HEK293 (cell line): ENCODE results near the gene DSE.

Experiments used
- CTCF ChIP-seq: fragments of 450-650 bp; formaldehyde crosslinking; IDR thresholded peaks from 2 replicates; pipeline ENCODE4 v1.5.1; 2016; ENCODE audit warnings: missing biosample characterization, missing genetic modification characterization
- MYNN ChIP-seq: fragments of 450-650 bp; formaldehyde crosslinking; IDR thresholded peaks from 2 replicates; pipeline ENCODE4 v1.5.1; 2016; ENCODE audit warnings: missing biosample characterization, missing genetic modification characterization, borderline replicate concordance
- ZFP3 ChIP-seq: fragments of 450-650 bp; formaldehyde crosslinking; IDR thresholded peaks from 2 replicates; pipeline ENCODE4 v1.5.1; 2016; ENCODE audit warnings: low read depth, missing biosample characterization, missing genetic modification characterization
- ZNF146 ChIP-seq: fragments of 450-650 bp; formaldehyde crosslinking; IDR thresholded peaks from 2 replicates; pipeline ENCODE4 v1.5.1; 2016; ENCODE audit warnings: missing biosample characterization, missing genetic modification characterization
- ZNF24 ChIP-seq: fragments of 450-650 bp; formaldehyde crosslinking; IDR thresholded peaks from 2 replicates; pipeline ENCODE4 v1.5.1; 2016; ENCODE audit warnings: missing biosample characterization, missing genetic modification characterization
- ZNF274 ChIP-seq, 2 experiments: fragments of 200-500 bp in 1 of 2; fragments of 450-650 bp in 1 of 2; sonication (Bioruptor generic) in 1 of 2; formaldehyde crosslinking in 1 of 2; IDR thresholded peaks; 2 replicates each; pipeline versions ENCODE4 v1.5.1 to v1.6.1; 2014 to 2016; ENCODE audit warnings: borderline replicate concordance in 1 of 2, inconsistent platforms in 1 of 2, low read length in 1 of 2, missing biosample characterization in 1 of 2, missing genetic modification characterization in 1 of 2
- ZNF324 ChIP-seq: fragments of 450-650 bp; formaldehyde crosslinking; IDR thresholded peaks from 2 replicates; pipeline ENCODE4 v1.5.1; 2016; ENCODE audit warnings: missing biosample characterization, missing genetic modification characterization
- ZNF518A ChIP-seq: fragments of 450-650 bp; formaldehyde crosslinking; conservative IDR thresholded peaks from 2 replicates; pipeline ENCODE4 v1.5.1; 2016; ENCODE audit warnings: low read depth, missing biosample characterization, missing genetic modification characterization
- ZNF776 ChIP-seq: fragments of 450-650 bp; formaldehyde crosslinking; IDR thresholded peaks from 2 replicates; pipeline ENCODE4 v1.5.0; 2017; ENCODE audit warnings: missing biosample characterization, missing genetic modification characterization, borderline replicate concordance
- ZNF792 ChIP-seq: fragments of 450-650 bp; formaldehyde crosslinking; IDR thresholded peaks from 2 replicates; pipeline ENCODE4 v1.5.1; 2016; ENCODE audit warnings: missing biosample characterization, missing genetic modification characterization
- ZSCAN16 ChIP-seq: fragments of 450-650 bp; formaldehyde crosslinking; IDR thresholded peaks from 2 replicates; pipeline ENCODE4 v1.5.1; 2016; ENCODE audit warnings: missing biosample characterization, missing genetic modification characterization

GRCh38 chr6:116349216-116349615, 21.5 kb upstream of the DSE start:
- TF ChIP-seq ZSCAN16 (no peak), ZNF274 (IDR thresholded peaks at IDR 0.05; ENCODE audit: low read length) (no peak), ZNF274 (tag by site-specific recombination; IDR thresholded peaks at IDR 0.05; ENCODE audit: borderline replicate concordance) (no peak), ZNF146 (tag by site-specific recombination) (no peak), ZNF324 (no peak), ZNF792 (tag by site-specific recombination) (no peak), CTCF (tag by site-specific recombination) (no peak), ZNF24 (tag by site-specific recombination) (no peak), ZNF776 (tag by site-specific recombination) (no peak), ZNF518A (tag by site-specific recombination) (no peak), MYNN (tag by site-specific recombination) (no peak), ZFP3 (no peak)
